ENCODE measurements around the gene GALNT17. TPM values are rescaled to one million over a fixed set of nuclear protein-coding genes. Genes with fewer than 3 reads are reported as not detected.

Gene GALNT17
- polyA plus RNA-seq, 1 donor from 2014 or later: 15.7 TPM

- no peak for TF ChIP-seq MXI1 (conservative IDR thresholded peaks at IDR 0.05; ENCODE audit: poor library complexity, severe bottlenecking)
These were observed 146.3 kb downstream of the GALNT17 start (continued) for GRCh38 chr7:71278257-71278656.

DNA sequence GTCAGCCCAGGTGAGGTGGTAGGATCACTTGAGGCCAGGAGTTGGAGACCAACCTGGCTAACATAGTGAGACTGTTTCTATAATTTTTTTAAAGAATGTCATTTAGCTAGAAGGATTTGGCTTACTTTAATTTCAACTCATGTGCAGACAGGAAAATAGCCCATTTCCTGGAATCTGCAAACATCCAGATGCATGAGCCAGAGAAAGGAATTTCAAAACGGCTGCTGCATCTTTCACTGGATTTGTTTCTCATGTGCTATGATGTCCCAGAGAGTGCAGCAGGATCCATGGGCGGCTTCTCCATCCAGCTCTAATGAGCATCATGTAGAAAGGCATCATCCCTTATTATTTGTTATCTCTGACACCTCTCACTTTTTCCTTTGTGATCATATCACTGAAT, 149.3 kb downstream of the GALNT17 start:
- TF ChIP-seq RAD21 (conservative IDR thresholded peaks at IDR 0.05) (no peak), MXI1 (conservative IDR thresholded peaks at IDR 0.05; ENCODE audit: poor library complexity, severe bottlenecking) (no peak), TAF1 (IDR thresholded peaks at IDR 0.05; ENCODE audit: low read depth) (no peak), SMC3 (conservative IDR thresholded peaks at IDR 0.05; ENCODE audit: poor library complexity) (no peak), POLR2AphosphoS5 (IDR thresholded peaks at IDR 0.05) (no peak), EP300 (conservative IDR thresholded peaks at IDR 0.05; ENCODE audit: poor library complexity, severe bottlenecking) (no peak), CTCF (IDR thresholded peaks at IDR 0.05; ENCODE audit: poor library complexity, severe bottlenecking) (no peak), EZH2 (IDR thresholded peaks at IDR 0.05; ENCODE audit: borderline replicate concordance, insufficient read depth, low read length, poor library complexity, severe bottlenecking) (no peak)
- Histone ChIP-seq H2AFZ (ENCODE audit: low read depth, low read length) (no peak overlapping the region), H3K9me3 (ENCODE audit: low read length) (no peaks in the 10 kb centered on the region), H3K36me3 (ENCODE audit: insufficient read depth, low read length) (no peaks in the 10 kb centered on the region), H3F3A (ENCODE audit: insufficient read depth, low read length, poor library complexity, severe bottlenecking) (no peaks in the 10 kb centered on the region), H3K9ac (ENCODE audit: low read length) (no peak overlapping the region), H3K4me3 (ENCODE audit: low read length) (no peak overlapping the region), H3K79me2 (replicated peaks; ENCODE audit: insufficient read depth, low read length) (no peaks in the 10 kb centered on the region), H3K27ac (ENCODE audit: low read length) (no peak overlapping the region), H4K20me1 (ENCODE audit: insufficient read depth) (no peaks in the 10 kb centered on the region), H3K4me2 (ENCODE audit: low read length) (no peak overlapping the region), H3K9me2 (ENCODE audit: insufficient read depth, low read length) (no peaks in the 10 kb centered on the region), H3K27me3 (ENCODE audit: insufficient read depth, low read depth, low read length) (no peaks in the 10 kb centered on the region)

GRCh38 chr7:71283802-71284201, 151.9 kb downstream of the GALNT17 start:
- no peaks in the 10 kb centered on the region for H3K9me3 ChIP-seq (ENCODE audit: low read length)
- no peak overlapping the region for H3K4me2 ChIP-seq (ENCODE audit: low read length)
- no peak overlapping the region for H3K9ac ChIP-seq (ENCODE audit: low read length)
- H3K27me3 ChIP-seq (ENCODE audit: insufficient read depth, low read depth, low read length): no peaks in the 10 kb centered on the region
- no peaks in the 10 kb centered on the region for H3F3A ChIP-seq (ENCODE audit: insufficient read depth, low read length, poor library complexity, severe bottlenecking)
- H3K9me2 ChIP-seq (ENCODE audit: insufficient read depth, low read length): no peaks in the 10 kb centered on the region
- H2AFZ ChIP-seq (ENCODE audit: low read depth, low read length): no peak overlapping the region
- H3K27ac ChIP-seq (ENCODE audit: low read length): no peak overlapping the region
- no peaks in the 10 kb centered on the region for H3K36me3 ChIP-seq (ENCODE audit: insufficient read depth, low read length)
- H4K20me1 ChIP-seq (ENCODE audit: insufficient read depth): no peaks in the 10 kb centered on the region
- H3K79me2 ChIP-seq (replicated peaks; ENCODE audit: insufficient read depth, low read length): no peaks in the 10 kb centered on the region
- no peak for TF ChIP-seq RAD21 (conservative IDR thresholded peaks at IDR 0.05)
- no peak for TF ChIP-seq EZH2 (IDR thresholded peaks at IDR 0.05; ENCODE audit: borderline replicate concordance, insufficient read depth, low read length, poor library complexity, severe bottlenecking)
- no peak for TF ChIP-seq CTCF (IDR thresholded peaks at IDR 0.05; ENCODE audit: poor library complexity, severe bottlenecking)
- TF ChIP-seq MXI1 (conservative IDR thresholded peaks at IDR 0.05; ENCODE audit: poor library complexity, severe bottlenecking): no peak
- TF ChIP-seq POLR2AphosphoS5 (IDR thresholded peaks at IDR 0.05): no peak
- TF ChIP-seq TAF1 (IDR thresholded peaks at IDR 0.05; ENCODE audit: low read depth): no peak
- no peak for TF ChIP-seq EP300 (conservative IDR thresholded peaks at IDR 0.05; ENCODE audit: poor library complexity, severe bottlenecking)
- TF ChIP-seq, protein P1, sequence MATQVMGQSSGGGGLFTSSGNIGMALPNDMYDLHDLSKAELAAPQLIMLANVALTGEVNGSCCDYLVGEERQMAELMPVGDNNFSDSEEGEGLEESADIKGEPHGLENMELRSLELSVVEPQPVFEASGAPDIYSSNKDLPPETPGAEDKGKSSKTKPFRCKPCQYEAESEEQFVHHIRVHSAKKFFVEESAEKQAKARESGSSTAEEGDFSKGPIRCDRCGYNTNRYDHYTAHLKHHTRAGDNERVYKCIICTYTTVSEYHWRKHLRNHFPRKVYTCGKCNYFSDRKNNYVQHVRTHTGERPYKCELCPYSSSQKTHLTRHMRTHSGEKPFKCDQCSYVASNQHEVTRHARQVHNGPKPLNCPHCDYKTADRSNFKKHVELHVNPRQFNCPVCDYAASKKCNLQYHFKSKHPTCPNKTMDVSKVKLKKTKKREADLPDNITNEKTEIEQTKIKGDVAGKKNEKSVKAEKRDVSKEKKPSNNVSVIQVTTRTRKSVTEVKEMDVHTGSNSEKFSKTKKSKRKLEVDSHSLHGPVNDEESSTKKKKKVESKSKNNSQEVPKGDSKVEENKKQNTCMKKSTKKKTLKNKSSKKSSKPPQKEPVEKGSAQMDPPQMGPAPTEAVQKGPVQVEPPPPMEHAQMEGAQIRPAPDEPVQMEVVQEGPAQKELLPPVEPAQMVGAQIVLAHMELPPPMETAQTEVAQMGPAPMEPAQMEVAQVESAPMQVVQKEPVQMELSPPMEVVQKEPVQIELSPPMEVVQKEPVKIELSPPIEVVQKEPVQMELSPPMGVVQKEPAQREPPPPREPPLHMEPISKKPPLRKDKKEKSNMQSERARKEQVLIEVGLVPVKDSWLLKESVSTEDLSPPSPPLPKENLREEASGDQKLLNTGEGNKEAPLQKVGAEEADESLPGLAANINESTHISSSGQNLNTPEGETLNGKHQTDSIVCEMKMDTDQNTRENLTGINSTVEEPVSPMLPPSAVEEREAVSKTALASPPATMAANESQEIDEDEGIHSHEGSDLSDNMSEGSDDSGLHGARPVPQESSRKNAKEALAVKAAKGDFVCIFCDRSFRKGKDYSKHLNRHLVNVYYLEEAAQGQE (IDR thresholded peaks at IDR 0.05; ENCODE audit: borderline replicate concordance): no peak
- TF ChIP-seq SMC3 (conservative IDR thresholded peaks at IDR 0.05; ENCODE audit: poor library complexity): no peak
- no peak overlapping the region for H3K4me3 ChIP-seq (ENCODE audit: low read length)

Data from neural cell (in vitro differentiated cells).